Gastrocnemius medialis (tissue), 4 donors: ENCODE results near the gene MYO3B. TPM values are rescaled to one million over a fixed set of nuclear protein-coding genes. Genes with fewer than 3 reads are reported as not detected.
A peak's percentile ranks its signal among the peaks of the same experiment; 100 is the strongest.

Experiments used
- ATAC-seq, 2 donors: fragments of 150-250 bp; one replicate each; pipeline ENCODE4 v1.9.1; 2016
- DNase-seq, 2 donors: peaks; one replicate each; pipeline ENCODE4 v3.0.0-alpha.2; 2019
- H3K27ac ChIP-seq, 4 donors: fragments of 200-600 bp; sonication (generic); 1 replicate in 1 of 4; 2 replicates in 3 of 4; pipeline ENCODE4 v1.5.1; 2016 to 2018; ENCODE audit warnings: mild to moderate bottlenecking in 2 of 4, moderate library complexity in 1 of 4
- H3K27me3 ChIP-seq, 3 donors: fragments of 200-600 bp; sonication (generic) in 2 of 3; 1 replicate in 1 of 3; 2 replicates in 2 of 3; pipeline versions ENCODE4 v1.5.1 to v1.6.0; 2016 to 2019; ENCODE audit warnings: mild to moderate bottlenecking in 1 of 3, moderate library complexity in 1 of 3
- H3K36me3 ChIP-seq, 2 donors: fragments of 200-600 bp; sonication (generic) in 1 of 2; one replicate each; pipeline ENCODE4 v1.5.1; 2017 to 2018
- H3K4me1 ChIP-seq, 2 donors: fragments of 200-600 bp; sonication (generic) in 1 of 2; one replicate each; pipeline ENCODE4 v1.5.1; 2016 to 2017; ENCODE audit warnings: mild to moderate bottlenecking in 2 of 2
- H3K4me3 ChIP-seq, 4 donors: fragments of 200-600 bp; sonication (generic) in 3 of 4; 1 replicate in 1 of 4; 2 replicates in 3 of 4; pipeline ENCODE4 v1.5.1; 2016 to 2019; ENCODE audit warnings: mild to moderate bottlenecking in 2 of 4
- H3K9me3 ChIP-seq, 3 donors: fragments of 200-600 bp; sonication (generic) in 2 of 3; 1 replicate in 1 of 3; 2 replicates in 2 of 3; pipeline ENCODE4 v1.5.1; 2016 to 2019
- POLR2A ChIP-seq, 2 donors: fragments of 450-650 bp; IDR thresholded peaks; one replicate each; pipeline ENCODE4 v1.6.1; 2017; ENCODE audit warnings: antibody characterized with exemption in 2 of 2, mild to moderate bottlenecking in 2 of 2, moderate library complexity in 2 of 2
- in situ Hi-C, 4 donors: fragments of 200-750 bp; cut with MboI; loops; one replicate each; pipeline versions ENCODE4 v1.15.0 to v1.8.0; 2017; ENCODE audit warnings: low sequenced_read_pairs in 4 of 4
- intact Hi-C: fragments of 100-400 bp; cut with DNase I; formaldehyde crosslinking; loops from one replicate; pipeline ENCODE4 v1.15.1; 2023; ENCODE audit warnings: low total_unique reads
- total RNA-seq, 4 donors: library from RNA; depleted of rRNA; stranded (reverse); fragments of >200 nt; gene quantifications; one replicate each; pipeline versions ENCODE4 v1.1.0 to v1.2.3, GENCODE V29; 2016
- TF ChIP-seq, protein P1 (sequence below), 5 experiments: fragments of 450-650 bp in 3 of 5; fragments of 200-600 bp in 2 of 5; sonication (generic) in 2 of 5; IDR thresholded peaks in 4 of 5; conservative IDR thresholded peaks in 1 of 5; 1 replicate in 4 of 5; 2 replicates in 1 of 5; pipeline ENCODE4 v1.5.1; 2016 to 2019; ENCODE audit warnings: antibody characterized with exemption in 5 of 5, mild to moderate bottlenecking in 3 of 5, moderate library complexity in 3 of 5

MYO3B gene
- total RNA-seq, 4 donors from 2014 or later = 0.07 to 0.27 TPM; not detected in 2

DNA sequence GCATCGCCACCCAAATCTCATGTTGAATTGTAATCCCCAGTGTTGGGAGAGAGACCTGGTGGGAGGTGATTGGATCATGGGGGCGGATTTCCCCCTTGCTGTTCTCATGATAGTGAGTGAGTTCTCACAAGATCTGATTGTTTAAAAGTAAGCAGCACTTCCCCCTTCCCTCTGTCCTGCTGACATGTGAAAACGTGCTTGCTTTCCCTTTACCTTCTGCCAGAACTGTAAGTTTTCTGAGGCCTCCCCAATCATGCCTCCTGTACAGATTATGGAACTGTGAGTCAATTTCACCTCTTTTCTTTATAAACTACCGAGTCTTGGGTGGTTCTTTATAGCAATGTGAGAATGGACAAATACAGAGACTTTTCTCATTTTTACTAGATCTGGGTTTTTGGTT, 375.8 kb downstream of the MYO3B start:
- Histone ChIP-seq H3K4me3 (no peak overlapping the region), H3K9me3 (peaks cover 0 to 5% (median 0%) of the 10 kb centered on the region in 3 donors), H3K27me3 (no peaks in the 10 kb centered on the region), H3K36me3 (no peaks in the 10 kb centered on the region), H3K4me1 (no peaks in the 10 kb centered on the region), H3K27ac (no peak overlapping the region)
- intact Hi-C loops (no loop called here), in situ Hi-C loops (no loop called here)
- no peak for ATAC-seq
- TF ChIP-seq, protein P1, sequence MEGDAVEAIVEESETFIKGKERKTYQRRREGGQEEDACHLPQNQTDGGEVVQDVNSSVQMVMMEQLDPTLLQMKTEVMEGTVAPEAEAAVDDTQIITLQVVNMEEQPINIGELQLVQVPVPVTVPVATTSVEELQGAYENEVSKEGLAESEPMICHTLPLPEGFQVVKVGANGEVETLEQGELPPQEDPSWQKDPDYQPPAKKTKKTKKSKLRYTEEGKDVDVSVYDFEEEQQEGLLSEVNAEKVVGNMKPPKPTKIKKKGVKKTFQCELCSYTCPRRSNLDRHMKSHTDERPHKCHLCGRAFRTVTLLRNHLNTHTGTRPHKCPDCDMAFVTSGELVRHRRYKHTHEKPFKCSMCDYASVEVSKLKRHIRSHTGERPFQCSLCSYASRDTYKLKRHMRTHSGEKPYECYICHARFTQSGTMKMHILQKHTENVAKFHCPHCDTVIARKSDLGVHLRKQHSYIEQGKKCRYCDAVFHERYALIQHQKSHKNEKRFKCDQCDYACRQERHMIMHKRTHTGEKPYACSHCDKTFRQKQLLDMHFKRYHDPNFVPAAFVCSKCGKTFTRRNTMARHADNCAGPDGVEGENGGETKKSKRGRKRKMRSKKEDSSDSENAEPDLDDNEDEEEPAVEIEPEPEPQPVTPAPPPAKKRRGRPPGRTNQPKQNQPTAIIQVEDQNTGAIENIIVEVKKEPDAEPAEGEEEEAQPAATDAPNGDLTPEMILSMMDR (IDR thresholded peaks at IDR 0.05 in 4 of 5, conservative IDR thresholded peaks at IDR 0.05 in 1 of 5) = no peak
- no peak for TF ChIP-seq POLR2A (IDR thresholded peaks at IDR 0.05)
- no peak for DNase-seq

DNA sequence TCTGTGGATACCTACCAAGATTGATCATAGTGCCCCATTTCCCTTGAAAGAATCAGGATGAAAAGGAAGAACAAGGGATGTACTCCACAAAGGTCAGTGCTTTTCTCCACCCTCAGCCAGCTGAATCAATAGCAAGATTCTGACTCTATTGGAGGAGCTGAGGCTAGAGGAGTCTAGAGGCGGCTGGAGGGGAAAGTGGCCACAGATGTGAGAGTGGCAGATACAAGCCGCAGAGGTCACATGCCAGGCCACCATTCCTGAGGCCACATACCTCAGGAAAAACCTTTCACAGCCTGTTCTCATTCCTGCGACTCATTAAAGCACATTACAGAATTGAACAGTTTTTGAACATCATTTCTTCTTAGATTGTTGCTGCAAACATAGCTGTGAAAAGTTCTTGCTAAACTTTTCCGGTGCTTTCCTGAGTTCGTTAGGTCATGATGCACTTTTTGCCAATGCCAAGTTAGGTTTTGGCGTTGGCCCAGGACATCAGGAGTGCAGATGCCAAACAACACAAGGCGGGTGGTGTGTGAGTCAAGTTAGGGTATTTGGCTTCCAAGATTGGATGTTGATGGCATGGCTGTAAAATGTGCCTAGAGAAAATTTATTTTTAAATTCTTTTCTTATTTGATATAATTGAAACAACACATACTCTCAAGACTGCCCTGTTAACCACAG, 376.5 kb downstream of the MYO3B start:
- peak in 1 of 2 donors; percentile 14 for DNase-seq
- no peak overlapping the region for H3K27ac ChIP-seq

GRCh38 chr2:170562928-170563327, 385.0 kb downstream of the MYO3B start:
- in situ Hi-C loops (no loop called here), intact Hi-C loops (no loop called here)
- ATAC-seq (no peak), DNase-seq (no peak)
- H3K27ac ChIP-seq = no peak overlapping the region
- TF ChIP-seq, protein P1 (IDR thresholded peaks at IDR 0.05 in 4 of 5, conservative IDR thresholded peaks at IDR 0.05 in 1 of 5) = no peak
- TF ChIP-seq POLR2A (IDR thresholded peaks at IDR 0.05) = no peak
- H3K27me3 ChIP-seq = no peaks in the 10 kb centered on the region
- H3K4me3 ChIP-seq = no peak overlapping the region
- no peaks in the 10 kb centered on the region for H3K4me1 ChIP-seq
- H3K9me3 ChIP-seq = no peaks in the 10 kb centered on the region
- H3K36me3 ChIP-seq = no peaks in the 10 kb centered on the region

More for the DNA sequence above, 376.5 kb downstream of the MYO3B start:
- no peak for TF ChIP-seq POLR2A (IDR thresholded peaks at IDR 0.05)
- TF ChIP-seq, protein P1 (IDR thresholded peaks at IDR 0.05 in 4 of 5, conservative IDR thresholded peaks at IDR 0.05 in 1 of 5) = no peak
- H3K36me3 ChIP-seq = no peaks in the 10 kb centered on the region
- H3K4me1 ChIP-seq = no peaks in the 10 kb centered on the region
- ATAC-seq = peak; percentile 39 to 80
- peaks cover 0 to 5% (median 0%) of the 10 kb centered on the region in 3 donors for H3K9me3 ChIP-seq
- in situ Hi-C loops (no loop called here), intact Hi-C loops (no loop called here)
- H3K4me3 ChIP-seq = no peak overlapping the region
- no peaks in the 10 kb centered on the region for H3K27me3 ChIP-seq

GRCh38 chr2:170563401-170563800, 385.5 kb downstream of the MYO3B start:
- no peak for DNase-seq
- no peaks in the 10 kb centered on the region for H3K36me3 ChIP-seq
- intact Hi-C loops (no loop called here), in situ Hi-C loops (no loop called here)
- ATAC-seq = no peak
- no peaks in the 10 kb centered on the region for H3K9me3 ChIP-seq
- H3K4me3 ChIP-seq = no peak overlapping the region
- H3K27me3 ChIP-seq = no peaks in the 10 kb centered on the region
- no peaks in the 10 kb centered on the region for H3K4me1 ChIP-seq
- no peak overlapping the region for H3K27ac ChIP-seq
- no peak for TF ChIP-seq POLR2A (IDR thresholded peaks at IDR 0.05)
- TF ChIP-seq, protein P1 (IDR thresholded peaks at IDR 0.05 in 4 of 5, conservative IDR thresholded peaks at IDR 0.05 in 1 of 5) = no peak

DNA sequence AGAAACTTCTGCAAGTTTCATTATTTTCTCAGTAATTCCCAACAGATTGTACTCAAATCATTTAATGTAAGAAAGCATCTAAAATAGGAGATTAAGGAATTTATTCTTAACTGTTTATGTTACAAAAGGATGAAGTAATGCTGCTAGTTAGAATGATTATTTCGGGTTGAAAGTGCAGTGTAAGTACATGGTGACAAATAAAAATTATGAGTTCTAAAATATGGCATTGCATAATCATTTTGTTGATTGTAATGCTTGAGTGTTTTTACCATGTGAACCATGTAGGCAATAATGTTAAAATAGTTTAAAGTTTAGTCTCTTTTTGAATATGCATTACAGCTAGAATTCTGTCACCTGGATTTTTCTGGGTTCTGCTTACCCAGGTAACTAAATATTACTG, 388.2 kb downstream of the MYO3B start:
- H3K27me3 ChIP-seq = no peaks in the 10 kb centered on the region
- DNase-seq (no peak), ATAC-seq (no peak)
- H3K4me1 ChIP-seq = no peaks in the 10 kb centered on the region
- H3K27ac ChIP-seq = no peak overlapping the region
- no peak for TF ChIP-seq POLR2A (IDR thresholded peaks at IDR 0.05)
- TF ChIP-seq, protein P1 (IDR thresholded peaks at IDR 0.05 in 4 of 5, conservative IDR thresholded peaks at IDR 0.05 in 1 of 5) = no peak
- H3K36me3 ChIP-seq = no peaks in the 10 kb centered on the region
- no peak overlapping the region for H3K4me3 ChIP-seq
- H3K9me3 ChIP-seq = no peaks in the 10 kb centered on the region
- in situ Hi-C loops = no loop called here
- intact Hi-C loops = no loop called here
